Muscle layer of duodenum (tissue), 2 donors: ENCODE results near the gene SECISBP2.
A peak's percentile ranks its signal among the peaks of the same experiment; 100 is the strongest.
"Not testable (repeated sequence)": the region's sequence is repeated elsewhere in the genome, so short reads cannot be mapped to it uniquely, and the experiment has no call there.

ENCODE experiments used
- H3K27ac ChIP-seq: one replicate; pipeline ENCODE4 v1.7.0; 2013; ENCODE audit warnings: mild to moderate bottlenecking, low read length
- H3K27me3 ChIP-seq: one replicate; pipeline ENCODE4 v1.7.0; 2013; ENCODE audit warnings: low read depth, mild to moderate bottlenecking, control low read depth, low read length
- H3K36me3 ChIP-seq, 2 donors: one replicate each; pipeline ENCODE4 v1.7.0; 2013; ENCODE audit warnings: low read length in 2 of 2, control low read depth in 1 of 2, mild to moderate bottlenecking in 1 of 2; ENCODE audit not compliant: insufficient read depth in 2 of 2, control insufficient read depth in 1 of 2
- H3K4me1 ChIP-seq, 2 donors: one replicate each; pipeline ENCODE4 v1.7.0; 2013; ENCODE audit warnings: low read length in 2 of 2, mild to moderate bottlenecking in 2 of 2, control low read depth in 1 of 2, moderate library complexity in 1 of 2; ENCODE audit not compliant: insufficient read depth in 2 of 2, control insufficient read depth in 1 of 2
- H3K4me3 ChIP-seq, 2 donors: one replicate each; pipeline ENCODE4 v1.7.0; 2013; ENCODE audit warnings: low read length in 2 of 2, low read depth in 1 of 2, mild to moderate bottlenecking in 1 of 2
- H3K9me3 ChIP-seq, 2 donors: one replicate each; pipeline ENCODE4 v1.7.0; 2013; ENCODE audit warnings: low read length in 2 of 2, control low read depth in 1 of 2, mild to moderate bottlenecking in 1 of 2; ENCODE audit not compliant: control insufficient read depth in 1 of 2
- donor health status: healthy.

SECISBP2 gene

GRCh38 chr9:89282248-89282968 is 35.9 kb upstream of the SECISBP2 start:
- H3K27me3 ChIP-seq, H3K9me3 ChIP-seq, H3K27ac ChIP-seq, H3K4me1 ChIP-seq, H3K36me3 ChIP-seq: not testable (repeated sequence)
- H3K4me3 ChIP-seq: peak overlapping the region in 1 of 2 donors; percentile 54

DNA sequence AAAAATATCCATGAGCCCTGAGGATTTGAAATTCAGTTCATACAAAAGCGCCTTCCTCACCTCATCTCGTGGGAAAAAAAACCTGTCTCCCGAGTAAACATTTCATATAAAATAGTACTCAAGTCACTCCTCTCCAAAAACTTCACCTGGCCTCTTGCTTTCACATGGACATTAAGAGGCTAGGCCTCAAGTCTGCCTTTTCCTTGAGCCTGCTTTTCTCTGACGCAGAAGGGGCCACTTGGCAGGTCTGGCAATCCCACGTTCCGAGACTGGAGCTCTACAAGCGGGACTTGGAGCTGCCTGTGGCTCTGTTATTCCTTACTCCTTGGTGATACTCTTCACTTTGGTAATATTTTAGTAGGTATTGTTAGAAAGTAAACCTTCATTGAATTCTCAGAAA is 34.2 kb upstream of the SECISBP2 start:
- H3K4me1 ChIP-seq: no peaks in the 10 kb centered on the region

DNA sequence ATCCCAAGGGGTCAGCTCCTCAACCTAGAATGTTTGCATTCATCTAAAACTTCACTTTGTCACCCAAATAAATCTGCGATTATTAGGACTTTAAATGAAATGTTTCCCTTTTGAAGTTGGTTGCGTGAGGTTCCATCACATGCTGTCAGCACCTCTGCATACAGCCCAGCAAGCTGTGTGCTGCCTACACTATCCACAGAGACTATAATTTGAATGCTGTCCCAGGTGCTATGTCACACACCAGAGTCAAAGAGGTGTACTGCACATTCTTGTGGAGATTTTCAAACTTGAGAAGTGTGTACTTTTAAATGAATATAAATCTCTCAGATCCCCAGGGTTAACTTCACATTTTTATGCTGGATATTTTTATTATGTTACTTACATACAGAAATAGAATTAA is 26.6 kb upstream of the SECISBP2 start:
- no peaks in the 10 kb centered on the region for H3K4me1 ChIP-seq
- H3K9me3 ChIP-seq: peaks cover 4 to 7% of the 10 kb centered on the region in 2 donors
- H3K4me3 ChIP-seq: no peak overlapping the region
- no peak overlapping the region for H3K27ac ChIP-seq
- no peaks in the 10 kb centered on the region for H3K36me3 ChIP-seq
- no peaks in the 10 kb centered on the region for H3K27me3 ChIP-seq

More for the DNA sequence above, 34.2 kb upstream of the SECISBP2 start:
- H3K4me3 ChIP-seq: no peak overlapping the region
- H3K9me3 ChIP-seq: no peaks in the 10 kb centered on the region
- no peaks in the 10 kb centered on the region for H3K27me3 ChIP-seq
- no peak overlapping the region for H3K27ac ChIP-seq
- no peaks in the 10 kb centered on the region for H3K36me3 ChIP-seq

GRCh38 chr9:89293014-89293413 is 25.3 kb upstream of the SECISBP2 start:
- no peaks in the 10 kb centered on the region for H3K4me1 ChIP-seq
- no peak overlapping the region for H3K27ac ChIP-seq
- H3K9me3 ChIP-seq: peaks cover 4 to 7% of the 10 kb centered on the region in 2 donors
- H3K27me3 ChIP-seq: no peaks in the 10 kb centered on the region
- H3K4me3 ChIP-seq: no peak overlapping the region
- no peaks in the 10 kb centered on the region for H3K36me3 ChIP-seq

GRCh38 chr9:89295400-89295799 is 22.9 kb upstream of the SECISBP2 start:
- Histone ChIP-seq H3K4me3 (no peak overlapping the region), H3K27ac (no peak overlapping the region), H3K9me3 (peaks cover 4 to 7% of the 10 kb centered on the region in 2 donors), H3K27me3 (no peaks in the 10 kb centered on the region), H3K4me1 (no peaks in the 10 kb centered on the region), H3K36me3 (no peaks in the 10 kb centered on the region)

- not testable (repeated sequence) for H3K27me3 ChIP-seq, H3K4me1 ChIP-seq, H3K27ac ChIP-seq, H3K4me3 ChIP-seq, H3K9me3 ChIP-seq, H3K36me3 ChIP-seq
Observed at GRCh38 chr9:89301996-89302395, 16.3 kb upstream of the SECISBP2 start.

- Histone ChIP-seq H3K4me1 (no peaks in the 10 kb centered on the region), H3K4me3 (no peak overlapping the region)
Observed at GRCh38 chr9:89304020-89304833, 14.1 kb upstream of the SECISBP2 start.

DNA sequence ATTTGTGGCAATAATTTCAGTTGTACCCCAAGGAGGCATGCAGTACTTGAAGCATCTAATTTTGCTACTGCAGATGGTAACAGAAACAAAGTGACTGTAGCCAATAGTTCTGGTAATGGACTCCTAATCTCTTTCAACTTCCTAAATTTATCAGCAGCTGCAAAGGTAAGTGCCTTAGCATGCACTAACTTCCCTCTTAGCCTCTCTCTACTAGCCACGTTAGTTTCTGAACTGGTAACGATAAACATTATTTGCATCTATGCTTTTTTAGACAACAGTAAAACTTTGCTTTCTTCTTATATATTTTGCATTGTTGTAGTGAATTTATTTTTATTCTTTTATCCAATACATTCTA is 13.5 kb upstream of the SECISBP2 start:
- Histone ChIP-seq H3K27ac (no peak overlapping the region), H3K27me3 (no peaks in the 10 kb centered on the region), H3K4me3 (no peak overlapping the region), H3K9me3 (no peaks in the 10 kb centered on the region), H3K4me1 (no peaks in the 10 kb centered on the region), H3K36me3 (no peaks in the 10 kb centered on the region)

More at GRCh38 chr9:89304020-89304833, 14.1 kb upstream of the SECISBP2 start:
- no peak overlapping the region for H3K27ac ChIP-seq
- no peaks in the 10 kb centered on the region for H3K36me3 ChIP-seq
- H3K9me3 ChIP-seq: no peaks in the 10 kb centered on the region
- H3K27me3 ChIP-seq: no peaks in the 10 kb centered on the region

DNA sequence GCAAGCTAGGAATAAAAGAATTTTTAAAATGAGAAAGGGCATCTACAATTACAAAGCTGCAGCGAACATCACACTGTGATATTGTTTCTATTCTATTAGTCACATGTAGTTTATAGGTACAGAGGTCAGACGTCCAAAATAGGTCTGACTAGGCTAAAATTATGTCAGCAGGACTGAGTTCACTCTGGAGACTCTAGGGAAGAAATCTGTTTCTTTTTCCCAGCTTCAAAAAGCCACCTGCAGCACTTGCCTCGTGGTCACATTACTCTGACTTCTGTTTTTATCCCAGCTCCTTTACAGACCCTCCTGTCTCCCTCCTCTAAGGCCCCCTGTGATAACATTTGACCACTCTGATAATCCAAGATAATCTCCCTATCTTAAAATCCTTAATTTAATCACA is 12.4 kb upstream of the SECISBP2 start:
- Histone ChIP-seq H3K4me3 (no peak overlapping the region), H3K4me1 (no peaks in the 10 kb centered on the region), H3K36me3 (peaks cover 0 to 4% of the 10 kb centered on the region in 2 donors), H3K9me3 (no peaks in the 10 kb centered on the region), H3K27me3 (no peaks in the 10 kb centered on the region), H3K27ac (no peak overlapping the region)

DNA sequence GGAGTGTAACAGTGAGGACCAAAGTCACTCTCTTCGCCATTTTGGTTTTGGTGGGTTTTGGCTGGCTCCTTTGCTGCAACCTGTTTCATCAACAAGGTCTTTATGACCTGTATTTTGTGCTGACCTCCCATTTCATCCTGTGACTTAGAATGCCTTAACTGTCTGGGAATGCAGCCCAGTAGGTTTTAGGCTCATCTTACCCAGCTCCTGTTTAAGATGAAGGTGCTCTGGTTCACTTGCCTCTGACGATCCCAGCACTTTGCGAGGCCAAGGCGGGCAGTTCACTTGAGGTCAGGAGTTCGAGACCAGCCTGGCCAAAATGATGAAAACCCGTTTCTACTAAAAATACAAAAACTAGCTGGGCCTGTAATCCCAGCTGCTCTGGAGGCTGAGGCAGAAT is 9.1 kb upstream of the SECISBP2 start:
- no peak overlapping the region for H3K4me3 ChIP-seq
- peaks cover 0 to 4% of the 10 kb centered on the region in 2 donors for H3K36me3 ChIP-seq
- peaks cover 0 to 9% of the 10 kb centered on the region in 2 donors for H3K4me1 ChIP-seq
- no peaks in the 10 kb centered on the region for H3K27me3 ChIP-seq
- H3K27ac ChIP-seq: no peak overlapping the region
- no peaks in the 10 kb centered on the region for H3K9me3 ChIP-seq

DNA sequence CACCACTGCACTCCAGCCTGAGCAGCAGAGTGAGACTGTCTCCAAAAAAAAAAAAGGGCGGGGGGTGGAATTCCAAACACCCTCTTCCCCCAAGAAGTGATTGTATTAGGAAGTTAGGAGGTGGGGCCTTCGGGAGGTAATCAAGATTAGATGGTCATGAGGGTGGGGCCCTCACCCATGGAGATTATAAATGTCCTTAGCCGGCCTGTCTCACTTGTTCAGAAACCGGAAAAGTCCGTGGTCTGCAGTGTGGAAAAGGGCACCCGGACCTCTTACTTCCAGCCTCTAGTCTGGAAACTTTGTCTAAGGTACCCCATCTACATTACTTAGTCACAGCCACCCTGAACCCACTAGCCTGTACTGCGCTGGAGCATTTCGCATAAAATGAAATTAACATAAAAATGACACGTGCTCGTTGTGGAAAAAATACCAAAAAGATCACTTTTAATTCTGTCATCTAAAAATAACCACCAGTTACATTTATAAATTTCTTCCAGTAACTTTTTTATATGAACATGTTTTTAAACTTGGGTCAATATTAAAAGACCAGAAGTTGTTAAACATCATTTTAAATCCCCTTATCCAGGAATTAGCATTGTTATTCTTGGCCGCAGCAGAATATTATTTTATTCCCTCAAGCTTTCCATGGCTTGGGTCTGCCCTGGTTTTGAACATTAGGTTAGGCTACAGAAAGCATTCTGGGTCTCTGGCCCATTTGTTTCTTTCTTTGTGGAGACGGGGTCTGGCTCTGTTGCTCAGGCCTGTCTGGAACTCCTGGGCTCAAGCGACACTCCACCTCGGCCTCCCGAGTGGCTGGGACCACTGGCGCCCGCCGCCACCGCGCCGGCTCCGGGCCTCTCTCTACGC is 8.5 kb upstream of the SECISBP2 start:
- no peaks in the 10 kb centered on the region for H3K27me3 ChIP-seq
- H3K4me3 ChIP-seq: peak overlapping the region; percentile 70 to 78
- peak overlapping the region; percentile 98 for H3K27ac ChIP-seq
- peaks cover 0 to 4% of the 10 kb centered on the region in 2 donors for H3K36me3 ChIP-seq
- H3K4me1 ChIP-seq: peaks cover 0 to 9% of the 10 kb centered on the region in 2 donors
- no peaks in the 10 kb centered on the region for H3K9me3 ChIP-seq
